Measurements from ENCODE around the gene SPATA31D4. TPM values are rescaled to one million over a fixed set of nuclear protein-coding genes. Genes with fewer than 3 reads are reported as not detected.

The SPATA31D4 gene
- total RNA-seq, 2 donors from 2014 or later: not detected

- intact Hi-C loops (cut with DNase I): no loop called here
- Histone ChIP-seq H3K27ac (no peak overlapping the region), H3K4me3 (no peak overlapping the region)
Measured at GRCh38 chr9:81953096-81953495, 24.9 kb downstream of the SPATA31D4 start.

GRCh38 chr9:81955625-81956024, 27.4 kb downstream of the SPATA31D4 start:
- H3K36me3 ChIP-seq: no peaks in the 10 kb centered on the region
- H3K9ac ChIP-seq (ENCODE audit: low read depth in 2 of 2, low read length in 2 of 2): no peak overlapping the region
- no peaks in the 10 kb centered on the region for H3K4me1 ChIP-seq
- no peak overlapping the region for H3K4me3 ChIP-seq
- intact Hi-C loops (cut with DNase I): no loop called here
- no peaks in the 10 kb centered on the region for H3K27me3 ChIP-seq
- DNase-seq: no peak
- TF ChIP-seq CTCF (IDR thresholded peaks at IDR 0.05): no peak
- H3K27ac ChIP-seq: no peak overlapping the region
- no peaks in the 10 kb centered on the region for H3K9me3 ChIP-seq

More at GRCh38 chr9:81953096-81953495, 24.9 kb downstream of the SPATA31D4 start:
- H3K27me3 ChIP-seq: no peaks in the 10 kb centered on the region
- DNase-seq: no peak
- H3K4me1 ChIP-seq: no peaks in the 10 kb centered on the region
- H3K9ac ChIP-seq (ENCODE audit: low read depth in 2 of 2, low read length in 2 of 2): no peak overlapping the region
- TF ChIP-seq CTCF (IDR thresholded peaks at IDR 0.05): no peak
- H3K36me3 ChIP-seq: no peaks in the 10 kb centered on the region
- H3K9me3 ChIP-seq: no peaks in the 10 kb centered on the region

- Histone ChIP-seq H3K27ac (no peak overlapping the region), H3K9ac (ENCODE audit: low read depth in 2 of 2, low read length in 2 of 2) (no peak overlapping the region), H3K4me1 (no peaks in the 10 kb centered on the region), H3K27me3 (no peaks in the 10 kb centered on the region), H3K9me3 (no peaks in the 10 kb centered on the region), H3K4me3 (no peak overlapping the region), H3K36me3 (no peaks in the 10 kb centered on the region)
- intact Hi-C loops (cut with DNase I): no loop called here
- TF ChIP-seq CTCF (IDR thresholded peaks at IDR 0.05): no peak
- DNase-seq: no peak
Measured at GRCh38 chr9:81964218-81965171, 36.3 kb downstream of the SPATA31D4 start.

- Histone ChIP-seq H3K4me3 (no peak overlapping the region), H3K36me3 (no peaks in the 10 kb centered on the region), H3K27me3 (no peaks in the 10 kb centered on the region), H3K9ac (ENCODE audit: low read depth in 2 of 2, low read length in 2 of 2) (no peak overlapping the region), H3K27ac (no peak overlapping the region), H3K4me1 (no peaks in the 10 kb centered on the region), H3K9me3 (no peaks in the 10 kb centered on the region)
- DNase-seq: no peak
- TF ChIP-seq CTCF (IDR thresholded peaks at IDR 0.05): no peak
- intact Hi-C loops (cut with DNase I): no loop called here
Measured at GRCh38 chr9:81968026-81968425, 39.8 kb downstream of the SPATA31D4 start.

- TF ChIP-seq CTCF (IDR thresholded peaks at IDR 0.05): no peak
- H3K9me3 ChIP-seq: no peaks in the 10 kb centered on the region
- H3K36me3 ChIP-seq: no peaks in the 10 kb centered on the region
- H3K9ac ChIP-seq (ENCODE audit: low read depth in 2 of 2, low read length in 2 of 2): no peak overlapping the region
- no peak overlapping the region for H3K4me3 ChIP-seq
- intact Hi-C loops (cut with DNase I): no loop called here
- no peak for DNase-seq
- H3K27ac ChIP-seq: no peak overlapping the region
- no peaks in the 10 kb centered on the region for H3K27me3 ChIP-seq
- H3K4me1 ChIP-seq: no peaks in the 10 kb centered on the region
Measured at GRCh38 chr9:81969971-81970370, 41.7 kb downstream of the SPATA31D4 start.

All from colonic mucosa (tissue), 4 donors.